WTC11 (cell line): ENCODE results near the gene BMP3. TPM values are rescaled to one million over a fixed set of nuclear protein-coding genes. Genes with fewer than 3 reads are reported as not detected.
"Not testable (repeated sequence)": the region's sequence is repeated elsewhere in the genome, so short reads cannot be mapped to it uniquely, and the experiment has no call there.

Source experiments
- ATAC-seq: fragments of 200-7000 bp; cut with Tn5 transposase; 2 replicates; pipeline ENCODE4 v1.10.0; 2021; ENCODE audit warnings: mild to moderate bottlenecking, moderate library complexity
- CTCF ChIA-PET: fragments of 300-600 bp; sonication (Branson Sonifier 250); formaldehyde crosslinking; loops from one replicate; lab custom pipeline; 2021; ENCODE audit warnings: antibody characterized with exemption; lab: Charles Lee
- POLR2A ChIA-PET: fragments of 350-600 bp; sonication (Branson Sonifier 250); formaldehyde crosslinking; loops from one replicate; lab custom pipeline; 2021; ENCODE audit warnings: antibody characterized with exemption; lab: Charles Lee
- DNase-seq: peaks from one replicate; pipeline ENCODE4 v3.0.0; 2021; ENCODE audit warnings: low spot score
- H3K27ac Mint-ChIP-seq: 2 replicates; pipeline ENCODE4 v1.8.0; 2021; ENCODE audit warnings: mixed read lengths
- H3K27me3 Mint-ChIP-seq: 2 replicates; pipeline ENCODE4 v1.8.0; 2021; ENCODE audit warnings: low read depth, mild to moderate bottlenecking, moderate library complexity, mixed read lengths
- H3K36me3 Mint-ChIP-seq: 2 replicates; pipeline ENCODE4 v1.8.0; 2021; ENCODE audit warnings: mixed read lengths
- H3K4me1 Mint-ChIP-seq: 2 replicates; pipeline ENCODE4 v1.8.0; 2022; ENCODE audit warnings: mixed read lengths
- H3K4me3 Mint-ChIP-seq: 2 replicates; pipeline ENCODE4 v1.8.0; 2021; ENCODE audit warnings: mild to moderate bottlenecking, moderate library complexity, mixed read lengths
- H3K9me3 Mint-ChIP-seq: 2 replicates; pipeline ENCODE4 v1.8.0; 2021; ENCODE audit warnings: mixed read lengths
- FOXK1 ChIP-seq: sonication (generic); formaldehyde crosslinking; IDR thresholded peaks from 2 replicates; pipeline ENCODE4 v1.8.0; 2022; ENCODE audit warnings: mild to moderate bottlenecking, moderate library complexity, missing genetic modification reagents
- FOXP1 ChIP-seq: sonication (generic); formaldehyde crosslinking; IDR thresholded peaks from 2 replicates; pipeline ENCODE4 v1.8.0; 2022; ENCODE audit warnings: missing genetic modification reagents, mild to moderate bottlenecking, moderate library complexity, borderline replicate concordance
- GABPB1 ChIP-seq: sonication (generic); formaldehyde crosslinking; IDR thresholded peaks from 2 replicates; pipeline ENCODE4 v1.8.1; 2023; ENCODE audit warnings: mild to moderate bottlenecking, missing genetic modification reagents
- HMGA2 ChIP-seq: fragments of 250-450 bp; sonication (Bioruptor Pico); IDR thresholded peaks from 2 replicates; pipeline ENCODE4 v1.4.0; 2021; ENCODE audit warnings: mild to moderate bottlenecking, moderate library complexity
- JUN ChIP-seq: sonication (generic); formaldehyde crosslinking; IDR thresholded peaks from 2 replicates; pipeline ENCODE4 v1.8.0; 2023; ENCODE audit warnings: mild to moderate bottlenecking, missing genetic modification reagents
- NFYB ChIP-seq: sonication (generic); formaldehyde crosslinking; conservative IDR thresholded peaks from 2 replicates; pipeline ENCODE4 v1.8.0; 2022; ENCODE audit warnings: low read depth, missing genetic modification reagents
- SOX15 ChIP-seq: fragments of 250-450 bp; sonication (Bioruptor Pico); IDR thresholded peaks from 2 replicates; pipeline ENCODE4 v1.9.0; 2021; ENCODE audit warnings: mild to moderate bottlenecking
- TEAD4 ChIP-seq: sonication (generic); formaldehyde crosslinking; IDR thresholded peaks from 2 replicates; pipeline ENCODE4 v1.8.0; 2022; ENCODE audit warnings: mild to moderate bottlenecking, missing genetic modification reagents
- ZBTB21 ChIP-seq: sonication (generic); formaldehyde crosslinking; IDR thresholded peaks from 2 replicates; pipeline ENCODE4 v1.8.1; 2023; ENCODE audit warnings: mild to moderate bottlenecking, missing genetic modification reagents, borderline replicate concordance
- ZNF263 ChIP-seq: sonication (generic); formaldehyde crosslinking; IDR thresholded peaks from 2 replicates; pipeline ENCODE4 v1.8.1; 2022; ENCODE audit warnings: low read depth, mild to moderate bottlenecking, moderate library complexity, missing genetic modification reagents
- ZNF317 ChIP-seq: sonication (generic); formaldehyde crosslinking; IDR thresholded peaks from 2 replicates; pipeline ENCODE4 v1.8.1; 2023; ENCODE audit warnings: low read depth, mild to moderate bottlenecking, moderate library complexity, missing genetic modification reagents, borderline replicate concordance
- ZNF416 ChIP-seq: fragments of 250-450 bp; sonication (Bioruptor Pico); IDR thresholded peaks from 2 replicates; pipeline ENCODE4 v1.9.0; 2021; ENCODE audit warnings: mild to moderate bottlenecking, inconsistent platforms
- ZNF423 ChIP-seq: fragments of 250-450 bp; sonication (Bioruptor Pico); IDR thresholded peaks from 2 replicates; pipeline ENCODE4 v2.1.2; 2022; ENCODE audit warnings: mild to moderate bottlenecking, moderate library complexity
- ZNF671 ChIP-seq: fragments of 250-450 bp; sonication (Bioruptor Pico); IDR thresholded peaks from 2 replicates; pipeline ENCODE4 v1.8.0; 2021; ENCODE audit warnings: mild to moderate bottlenecking
- total RNA-seq: library from RNA; stranded (reverse); gene quantifications from 3 replicates; pipeline ENCODE4 v1.2.3, GENCODE V29; 2021
- TF ChIP-seq, protein P1 (sequence below): sonication (generic); formaldehyde crosslinking; IDR thresholded peaks from 2 replicates; pipeline ENCODE4 v1.8.0; 2022; ENCODE audit warnings: mild to moderate bottlenecking, missing genetic modification reagents
- TF ChIP-seq, protein P2 (sequence below): sonication (generic); formaldehyde crosslinking; IDR thresholded peaks from 2 replicates; pipeline ENCODE4 v1.8.1; 2022; ENCODE audit warnings: low read depth, missing genetic modification reagents, borderline replicate concordance
- TF ChIP-seq, protein P3 (sequence below): fragments of 250-450 bp; sonication (Bioruptor Pico); IDR thresholded peaks from 2 replicates; pipeline ENCODE4 v1.8.0; 2021; ENCODE audit warnings: mild to moderate bottlenecking
- TF ChIP-seq, protein P4 (sequence below): sonication (generic); formaldehyde crosslinking; IDR thresholded peaks from 2 replicates; pipeline ENCODE4 v1.8.1; 2022; ENCODE audit warnings: missing genetic modification reagents, borderline replicate concordance
- TF ChIP-seq, protein P5 (sequence below): fragments of 250-450 bp; sonication (Bioruptor Pico); IDR thresholded peaks from 2 replicates; pipeline ENCODE4 v1.9.0; 2021; ENCODE audit warnings: mild to moderate bottlenecking

Gene BMP3
- total RNA-seq, 1 experiment from 2014 or later = 0.55 TPM

DNA sequence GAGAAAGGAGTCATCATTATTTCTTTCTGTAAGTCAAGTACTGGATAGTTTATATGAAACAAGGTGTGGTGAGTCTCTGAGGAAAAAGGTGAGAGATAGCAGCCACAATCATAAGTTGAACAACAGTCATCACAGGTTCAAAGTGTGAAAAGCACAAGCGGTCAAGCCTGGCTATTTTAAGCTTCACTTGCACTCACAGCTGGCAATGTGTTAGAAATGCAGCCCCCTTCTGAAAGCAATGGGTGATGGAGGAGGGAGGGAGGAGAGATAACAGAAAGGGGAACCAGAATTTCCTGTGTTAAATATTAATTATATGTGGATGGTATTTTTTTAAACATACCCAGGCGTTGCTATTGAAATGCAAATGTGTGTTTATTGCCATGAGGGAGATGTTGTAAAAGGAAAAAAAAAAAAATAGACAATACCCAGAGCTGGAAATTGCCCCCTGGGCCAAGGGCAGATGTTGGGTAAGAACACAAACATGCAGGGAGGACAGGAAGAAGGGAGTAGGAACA is 26.9 kb upstream of the BMP3 start:
- H3K4me3 Mint-ChIP-seq = no peak overlapping the region
- H3K4me1 Mint-ChIP-seq = peaks cover 12% of the 10 kb centered on the region
- DNase-seq = no peak
- H3K27me3 Mint-ChIP-seq = no peaks in the 10 kb centered on the region; the same call in 1 of the 2 replicates
- TF ChIP-seq, protein P1, sequence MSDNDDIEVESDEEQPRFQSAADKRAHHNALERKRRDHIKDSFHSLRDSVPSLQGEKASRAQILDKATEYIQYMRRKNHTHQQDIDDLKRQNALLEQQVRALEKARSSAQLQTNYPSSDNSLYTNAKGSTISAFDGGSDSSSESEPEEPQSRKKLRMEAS (CRISPR knock-in tag) = no peak
- TF ChIP-seq ZBTB21 (no peak), ZNF263 (CRISPR knock-in tag) (no peak), FOXK1 (CRISPR knock-in tag) (no peak)
- TF ChIP-seq, protein P2, sequence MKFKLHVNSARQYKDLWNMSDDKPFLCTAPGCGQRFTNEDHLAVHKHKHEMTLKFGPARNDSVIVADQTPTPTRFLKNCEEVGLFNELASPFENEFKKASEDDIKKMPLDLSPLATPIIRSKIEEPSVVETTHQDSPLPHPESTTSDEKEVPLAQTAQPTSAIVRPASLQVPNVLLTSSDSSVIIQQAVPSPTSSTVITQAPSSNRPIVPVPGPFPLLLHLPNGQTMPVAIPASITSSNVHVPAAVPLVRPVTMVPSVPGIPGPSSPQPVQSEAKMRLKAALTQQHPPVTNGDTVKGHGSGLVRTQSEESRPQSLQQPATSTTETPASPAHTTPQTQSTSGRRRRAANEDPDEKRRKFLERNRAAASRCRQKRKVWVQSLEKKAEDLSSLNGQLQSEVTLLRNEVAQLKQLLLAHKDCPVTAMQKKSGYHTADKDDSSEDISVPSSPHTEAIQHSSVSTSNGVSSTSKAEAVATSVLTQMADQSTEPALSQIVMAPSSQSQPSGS (CRISPR knock-in tag) = no peak
- ChIA-PET POLR2A (no interaction called here), CTCF (interaction anchor here (1.6 kb wide), 1 partner anchor 14 kb away, joined by 6 read pairs; no protein-coding TSS in a partner anchor)
- H3K27ac Mint-ChIP-seq = peak overlapping the region; percentile 48
- no peaks in the 10 kb centered on the region; the same call in 1 of the 2 replicates for H3K36me3 Mint-ChIP-seq
- peaks cover 11% of the 10 kb centered on the region for H3K9me3 Mint-ChIP-seq
- ATAC-seq = no peak

DNA sequence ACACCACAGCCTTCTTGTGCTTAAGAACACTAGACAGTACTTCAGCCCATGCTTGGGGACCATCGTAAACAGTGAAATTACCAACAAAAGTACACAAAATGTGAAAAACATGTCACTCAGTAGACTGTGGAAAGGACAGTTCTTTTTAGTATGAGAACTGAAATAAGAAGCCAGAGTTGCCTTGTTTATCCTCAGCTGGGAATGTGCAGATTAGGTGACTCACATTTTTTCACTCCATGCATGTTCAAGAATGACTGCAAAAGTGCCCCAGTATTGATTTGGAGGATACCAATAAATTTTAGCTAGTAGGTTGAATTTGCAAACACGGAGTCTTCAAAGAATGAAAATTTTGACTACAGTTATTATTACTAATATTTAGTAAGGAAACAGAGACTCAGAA is 23.1 kb upstream of the BMP3 start:
- CTCF ChIA-PET = interaction anchor here (1.1 kb wide), 1 partner anchor 18 kb away, joined by 3 read pairs; no protein-coding TSS in a partner anchor
- TF ChIP-seq SOX15 = no peak
- TF ChIP-seq NFYB = no peak
- no peak for TF ChIP-seq HMGA2
- TF ChIP-seq, protein P3, sequence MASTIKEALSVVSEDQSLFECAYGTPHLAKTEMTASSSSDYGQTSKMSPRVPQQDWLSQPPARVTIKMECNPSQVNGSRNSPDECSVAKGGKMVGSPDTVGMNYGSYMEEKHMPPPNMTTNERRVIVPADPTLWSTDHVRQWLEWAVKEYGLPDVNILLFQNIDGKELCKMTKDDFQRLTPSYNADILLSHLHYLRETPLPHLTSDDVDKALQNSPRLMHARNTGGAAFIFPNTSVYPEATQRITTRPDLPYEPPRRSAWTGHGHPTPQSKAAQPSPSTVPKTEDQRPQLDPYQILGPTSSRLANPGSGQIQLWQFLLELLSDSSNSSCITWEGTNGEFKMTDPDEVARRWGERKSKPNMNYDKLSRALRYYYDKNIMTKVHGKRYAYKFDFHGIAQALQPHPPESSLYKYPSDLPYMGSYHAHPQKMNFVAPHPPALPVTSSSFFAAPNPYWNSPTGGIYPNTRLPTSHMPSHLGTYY (CRISPR knock-in tag) = no peak
- TF ChIP-seq ZNF423 (CRISPR knock-in tag) = no peak
- TF ChIP-seq FOXK1 (CRISPR knock-in tag) = no peak
- TF ChIP-seq JUN (CRISPR knock-in tag) = no peak
- TF ChIP-seq TEAD4 (CRISPR knock-in tag) = no peak
- TF ChIP-seq GABPB1 (CRISPR knock-in tag) = no peak
- TF ChIP-seq FOXP1 (CRISPR knock-in tag) = no peak
- no peak for TF ChIP-seq ZNF416 (CRISPR knock-in tag)
- TF ChIP-seq, protein P4, sequence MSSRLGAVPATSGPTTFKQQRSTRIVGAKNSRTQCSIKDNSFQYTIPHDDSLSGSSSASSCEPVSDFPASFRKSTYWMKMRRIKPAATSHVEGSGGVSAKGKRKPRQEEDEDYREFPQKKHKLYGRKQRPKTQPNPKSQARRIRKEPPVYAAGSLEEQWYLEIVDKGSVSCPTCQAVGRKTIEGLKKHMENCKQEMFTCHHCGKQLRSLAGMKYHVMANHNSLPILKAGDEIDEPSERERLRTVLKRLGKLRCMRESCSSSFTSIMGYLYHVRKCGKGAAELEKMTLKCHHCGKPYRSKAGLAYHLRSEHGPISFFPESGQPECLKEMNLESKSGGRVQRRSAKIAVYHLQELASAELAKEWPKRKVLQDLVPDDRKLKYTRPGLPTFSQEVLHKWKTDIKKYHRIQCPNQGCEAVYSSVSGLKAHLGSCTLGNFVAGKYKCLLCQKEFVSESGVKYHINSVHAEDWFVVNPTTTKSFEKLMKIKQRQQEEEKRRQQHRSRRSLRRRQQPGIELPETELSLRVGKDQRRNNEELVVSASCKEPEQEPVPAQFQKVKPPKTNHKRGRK = no peak
- TF ChIP-seq, protein P5, sequence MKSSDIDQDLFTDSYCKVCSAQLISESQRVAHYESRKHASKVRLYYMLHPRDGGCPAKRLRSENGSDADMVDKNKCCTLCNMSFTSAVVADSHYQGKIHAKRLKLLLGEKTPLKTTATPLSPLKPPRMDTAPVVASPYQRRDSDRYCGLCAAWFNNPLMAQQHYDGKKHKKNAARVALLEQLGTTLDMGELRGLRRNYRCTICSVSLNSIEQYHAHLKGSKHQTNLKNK (CRISPR knock-in tag) = no peak
- TF ChIP-seq ZNF671 (CRISPR knock-in tag) = no peak
- TF ChIP-seq ZNF317 (CRISPR knock-in tag) = no peak
- TF ChIP-seq, all 79 proteins: peak for 0
- H3K27me3 Mint-ChIP-seq = no peaks in the 10 kb centered on the region; the same call in 1 of the 2 replicates
- DNase-seq = no peak
- no peaks in the 10 kb centered on the region; the same call in 1 of the 2 replicates for H3K36me3 Mint-ChIP-seq
- H3K9me3 Mint-ChIP-seq = peaks cover 34% of the 10 kb centered on the region
- peaks cover 12% of the 10 kb centered on the region for H3K4me1 Mint-ChIP-seq
- no peak overlapping the region for H3K4me3 Mint-ChIP-seq
- no peak for ATAC-seq
- POLR2A ChIA-PET = no interaction called here
- no peak overlapping the region for H3K27ac Mint-ChIP-seq

DNA sequence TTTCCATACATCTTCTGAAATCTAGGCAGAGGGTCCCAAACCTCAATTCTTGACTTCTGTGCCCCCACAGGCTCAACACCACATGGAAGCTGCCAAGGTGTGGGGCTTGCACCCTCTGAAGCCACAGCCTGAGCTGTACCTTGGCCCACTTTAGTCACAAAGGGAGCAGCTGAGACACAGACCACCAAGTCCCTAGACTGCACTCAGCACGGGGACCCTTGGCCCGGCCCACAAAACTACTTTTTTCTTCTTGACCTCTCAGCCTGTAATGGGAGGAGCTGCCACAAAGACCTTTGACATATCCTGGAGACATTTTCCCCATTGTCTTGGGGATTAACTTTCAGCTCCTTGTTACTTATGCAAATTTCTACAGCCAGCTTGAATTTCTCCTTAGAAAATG is 13.9 kb upstream of the BMP3 start:
- H3K4me3 Mint-ChIP-seq, H3K4me1 Mint-ChIP-seq, CTCF ChIA-PET, H3K27ac Mint-ChIP-seq, POLR2A ChIA-PET, ATAC-seq, H3K27me3 Mint-ChIP-seq, DNase-seq: not testable (repeated sequence)
- Mint-ChIP-seq H3K36me3 (peaks cover 19% of the 10 kb centered on the region), H3K9me3 (peaks cover 55% of the 10 kb centered on the region)
